HFFc6 (cell line): ENCODE measurements around the gene C1GALT1. TPM values are rescaled to one million over a fixed set of nuclear protein-coding genes. Genes with fewer than 3 reads are reported as not detected.
"Not testable (repeated sequence)": the region's sequence is repeated elsewhere in the genome, so short reads cannot be mapped to it uniquely, and the experiment has no call there.

Source experiments
- DNase-seq: peaks from one replicate; pipeline ENCODE4 v3.0.0-alpha.2; 2018
- H3K27ac Mint-ChIP-seq: 2 replicates; pipeline ENCODE4 v1.8.0; 2020; ENCODE audit warnings: mild to moderate bottlenecking, mixed read lengths
- H3K27me3 Mint-ChIP-seq: 2 replicates; pipeline ENCODE4 v1.8.0; 2021; ENCODE audit warnings: mild to moderate bottlenecking, moderate library complexity, mixed read lengths; ENCODE audit not compliant: insufficient read depth
- H3K36me3 Mint-ChIP-seq: 2 replicates; pipeline ENCODE4 v1.8.0; 2021; ENCODE audit warnings: low read depth, mixed read lengths
- H3K4me1 Mint-ChIP-seq: 2 replicates; pipeline ENCODE4 v1.8.0; 2020; ENCODE audit warnings: low read depth, mixed read lengths
- H3K4me3 Mint-ChIP-seq: 2 replicates; pipeline ENCODE4 v1.8.0; 2020; ENCODE audit warnings: mild to moderate bottlenecking, moderate library complexity, mixed read lengths
- H3K9me3 Mint-ChIP-seq: 2 replicates; pipeline ENCODE4 v1.8.0; 2020; ENCODE audit warnings: mild to moderate bottlenecking, mixed read lengths
- CTCF ChIP-seq: fragments of 200-600 bp; sonication (generic); IDR thresholded peaks from 2 replicates; pipeline ENCODE4 v1.5.0; 2021; ENCODE audit warnings: antibody characterized with exemption, mild to moderate bottlenecking
- long read RNA-seq: library from polyadenylated mRNA; unstranded; transcript quantifications from one replicate; pipeline ENCODE4 v2.0.0, GENCODE V29; 2019
- total RNA-seq, 6 experiments: library from RNA; stranded (reverse); fragmentation: NEBNext Ultra II Directional; extraction: Animal tissue kit (Norgen Biotek cat#: 25700); gene quantifications; 2 replicates in 1 of 6; 3 replicates in 5 of 6; pipeline ENCODE4 v1.2.3, GENCODE V29; 2021

The C1GALT1 gene
- total RNA-seq: 10 to 100 TPM; 32.3 to 47.4 (median 34.1) TPM
- long read RNA-seq, full-length matches to known transcripts: 29 of 45 reads
- long read RNA-seq, partial matches to known transcripts: 4 of 45 reads
- long read RNA-seq, other reads (novel, unspliced or antisense): 12 of 45 reads

- H3K9me3 Mint-ChIP-seq: no peaks in the 10 kb centered on the region
- H3K36me3 Mint-ChIP-seq: no peaks in the 10 kb centered on the region
- H3K4me3 Mint-ChIP-seq: peak within 1 kb of the TSS; percentile 94
- TF ChIP-seq CTCF: peak; percentile 60
- peak; percentile 96 for DNase-seq
- H3K27ac Mint-ChIP-seq: peak within 1 kb of the TSS; percentile 94
- H3K4me1 Mint-ChIP-seq: peaks cover 49% of the 10 kb centered on the region
- H3K27me3 Mint-ChIP-seq: no peaks in the 10 kb centered on the region; the same call in 1 of the 2 replicates
Observed at GRCh38 chr7:7182156-7183060, at the start of gene C1GALT1. TSS of gene C1GALT1 (plus strand) at chr7:7182544. CDS start at chr7:7234320, 51,776 bp downstream.

DNA sequence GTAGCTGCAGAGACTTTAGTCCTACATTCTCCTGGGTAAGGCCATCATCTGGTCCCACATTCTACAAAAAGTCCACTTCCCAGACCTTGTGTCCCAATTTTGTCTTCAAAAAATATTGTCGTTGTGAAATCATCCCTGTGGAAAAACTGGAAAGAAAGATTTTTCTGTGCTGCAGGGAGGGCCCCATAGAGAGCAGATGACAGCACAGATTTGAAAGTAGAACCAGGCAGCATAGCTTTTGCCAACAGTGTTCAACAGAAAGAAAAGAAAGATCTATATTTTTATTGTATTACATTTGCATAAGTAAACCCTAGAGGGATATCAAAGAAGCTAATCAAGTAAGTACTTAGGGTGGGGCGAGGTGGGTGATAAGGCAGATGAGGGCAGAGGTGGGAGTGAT, 48.3 kb upstream of the C1GALT1 start:
- Mint-ChIP-seq H3K4me1 (peaks cover 15% of the 10 kb centered on the region), H3K27me3 (peaks cover 3% of the 10 kb centered on the region; the same call in 1 of the 2 replicates), H3K36me3 (no peaks in the 10 kb centered on the region), H3K4me3 (no peak overlapping the region), H3K27ac (no peak overlapping the region), H3K9me3 (no peaks in the 10 kb centered on the region)
- no peak for TF ChIP-seq CTCF
- DNase-seq: no peak

DNA sequence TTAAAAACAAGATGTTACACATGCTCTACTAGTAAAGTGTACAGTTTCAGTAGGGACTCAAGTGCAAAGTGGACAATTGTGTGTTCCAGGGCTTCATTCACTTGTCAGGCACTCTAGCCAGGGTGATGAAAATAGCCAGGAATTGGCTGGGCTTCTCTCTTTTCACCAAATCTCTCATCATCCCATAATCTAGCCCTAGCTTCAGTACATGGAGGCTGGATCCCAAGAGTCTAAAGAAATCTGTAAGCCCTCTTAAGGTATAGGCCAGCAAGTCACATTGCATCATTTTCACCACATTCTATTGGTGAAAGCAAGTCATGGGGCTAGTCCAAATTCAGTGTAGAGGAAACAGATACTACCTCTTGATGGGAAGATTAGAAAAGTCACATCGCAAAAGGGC, 47.3 kb upstream of the C1GALT1 start:
- Mint-ChIP-seq H3K4me3 (no peak overlapping the region), H3K9me3 (no peaks in the 10 kb centered on the region), H3K36me3 (no peaks in the 10 kb centered on the region), H3K4me1 (peaks cover 15% of the 10 kb centered on the region), H3K27ac (no peak overlapping the region), H3K27me3 (peaks cover 3% of the 10 kb centered on the region; the same call in 1 of the 2 replicates)
- no peak for DNase-seq
- no peak for TF ChIP-seq CTCF

- Mint-ChIP-seq H3K4me3 (peak overlapping the region; percentile 69), H3K4me1 (peaks cover 15% of the 10 kb centered on the region)
- not testable (repeated sequence) for H3K27me3 Mint-ChIP-seq, H3K27ac Mint-ChIP-seq, H3K9me3 Mint-ChIP-seq, DNase-seq, H3K36me3 Mint-ChIP-seq
Observed at GRCh38 chr7:7135924-7136323, 46.4 kb upstream of the C1GALT1 start.

DNA sequence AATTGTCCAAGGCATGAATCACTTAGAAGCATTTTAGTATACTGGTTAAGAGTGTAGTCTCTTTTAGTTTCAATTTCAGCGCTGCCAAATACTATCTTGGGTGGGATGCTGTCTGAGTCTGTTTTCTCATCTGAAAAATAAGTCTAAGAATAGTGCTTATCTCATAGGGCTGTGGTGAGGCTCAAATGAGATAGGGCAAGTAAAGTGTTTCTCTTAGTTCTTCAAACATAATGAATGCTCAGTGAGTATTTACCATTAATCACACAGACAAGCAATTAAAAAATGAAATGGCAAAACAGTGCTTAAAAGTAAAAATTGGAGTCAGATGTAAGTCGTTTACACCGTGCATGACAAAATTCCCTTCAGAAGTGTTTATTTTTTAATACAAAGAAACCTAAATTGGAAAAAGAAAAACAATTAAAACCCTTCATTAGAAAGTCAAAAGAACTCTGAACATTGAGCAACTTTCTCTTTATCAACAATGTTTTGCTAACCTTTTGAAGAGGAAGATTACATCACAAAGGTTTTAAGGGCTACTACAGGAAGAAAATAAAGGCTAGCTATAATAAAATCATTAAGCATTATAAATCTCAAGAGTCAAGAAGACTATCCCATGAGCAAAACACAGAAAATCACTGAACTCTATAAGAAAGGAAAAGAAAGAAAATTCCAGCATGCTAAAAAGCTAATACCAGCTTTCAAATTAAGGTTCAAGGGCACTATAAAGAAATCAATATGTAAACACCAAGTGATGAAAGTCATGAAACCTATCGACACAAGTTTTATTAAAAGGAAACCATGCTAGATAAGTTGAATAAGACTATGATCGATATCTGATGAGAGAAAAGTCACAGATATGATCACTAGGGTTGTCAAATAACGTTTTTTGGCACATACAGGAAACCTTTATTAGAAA, 45.6 kb upstream of the C1GALT1 start:
- no peak for TF ChIP-seq CTCF
- DNase-seq: no peak
- peak overlapping the region; percentile 69 for H3K4me3 Mint-ChIP-seq
- H3K9me3 Mint-ChIP-seq: no peaks in the 10 kb centered on the region
- no peaks in the 10 kb centered on the region for H3K36me3 Mint-ChIP-seq
- H3K27me3 Mint-ChIP-seq: 0 out of 2 replicates have a peak, but pooled peaks cover 3% of the 10 kb centered on the region
- no peak overlapping the region for H3K27ac Mint-ChIP-seq
- peaks cover 15% of the 10 kb centered on the region for H3K4me1 Mint-ChIP-seq
